ENCODE measurements around the gene LST1.
A peak's percentile ranks its signal among the peaks of the same experiment; 100 is the strongest.

Gene LST1

GRCh38 chr6:31619805-31620585 lies 33.9 kb downstream of the LST1 start:
- DNase-seq (ENCODE audit: low read depth in 3 of 3): peak; percentile 84 to 96 (median 90)

- peak in 2 of 3 experiments; percentile 63 to 87 for DNase-seq (ENCODE audit: low read depth in 3 of 3)
Observed at GRCh38 chr6:31620586-31621319, 34.7 kb downstream of the LST1 start, which contains the start of gene PRRC2A. TSS of gene PRRC2A (plus strand) at chr6:31620715. CDS start at chr6:31622790, 2,075 bp downstream.

DNA sequence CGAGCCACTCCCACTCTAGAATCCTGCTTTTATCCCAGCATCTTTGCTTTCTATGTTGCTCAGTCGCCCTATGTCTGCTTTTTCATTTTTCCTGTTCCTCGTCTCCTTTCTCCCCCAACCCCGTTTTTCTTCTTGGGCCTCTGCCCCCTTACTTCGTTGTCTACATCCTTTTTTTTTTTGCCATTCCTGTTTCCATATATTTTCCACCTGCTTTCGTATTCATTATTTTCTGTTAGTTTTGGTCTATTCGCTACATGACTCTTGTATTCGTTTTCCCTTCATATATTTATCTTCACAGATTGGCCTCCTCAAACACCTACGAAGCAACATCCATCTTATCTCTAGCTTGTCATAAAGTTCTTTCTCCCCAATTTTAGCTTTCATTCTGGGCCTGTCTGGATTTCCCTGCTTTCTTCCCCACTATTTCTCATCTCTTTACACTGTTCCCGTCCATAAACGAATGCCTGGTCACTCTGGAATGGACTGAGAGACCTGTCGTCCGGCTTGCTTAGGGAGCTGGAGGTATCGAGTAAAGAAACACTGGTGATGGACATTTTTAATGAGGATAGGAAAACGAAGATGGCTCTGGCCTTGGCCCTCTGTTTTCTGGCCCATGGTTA lies 35.4 kb downstream of the LST1 start:
- DNase-seq (ENCODE audit: low read depth in 3 of 3): no peak

- DNase-seq (ENCODE audit: low read depth in 3 of 3): no peak
Observed at GRCh38 chr6:31621991-31622390, 35.9 kb downstream of the LST1 start.

- no peak for DNase-seq (ENCODE audit: low read depth in 3 of 3)
Observed at GRCh38 chr6:31622684-31623091, 36.6 kb downstream of the LST1 start.

DNA sequence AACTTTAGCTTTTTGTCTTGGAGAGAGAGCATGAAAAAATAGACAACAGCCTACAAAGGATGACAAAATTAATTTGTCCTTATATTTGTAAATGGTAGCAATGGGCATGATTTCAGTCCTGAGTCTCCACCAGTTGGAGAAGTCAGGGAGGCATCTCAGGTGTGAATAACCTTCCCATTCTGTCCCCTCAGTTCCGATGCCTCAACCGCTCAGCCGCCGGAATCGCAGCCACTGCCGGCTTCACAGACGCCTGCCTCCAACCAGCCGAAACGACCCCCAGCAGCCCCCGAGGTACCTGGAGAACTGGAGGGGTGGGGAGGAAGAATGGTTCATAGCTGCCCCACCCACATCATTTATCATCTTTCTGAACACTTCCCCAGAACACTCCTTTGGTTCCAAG lies 38.0 kb downstream of the LST1 start:
- DNase-seq (ENCODE audit: low read depth in 3 of 3): no peak

DNA sequence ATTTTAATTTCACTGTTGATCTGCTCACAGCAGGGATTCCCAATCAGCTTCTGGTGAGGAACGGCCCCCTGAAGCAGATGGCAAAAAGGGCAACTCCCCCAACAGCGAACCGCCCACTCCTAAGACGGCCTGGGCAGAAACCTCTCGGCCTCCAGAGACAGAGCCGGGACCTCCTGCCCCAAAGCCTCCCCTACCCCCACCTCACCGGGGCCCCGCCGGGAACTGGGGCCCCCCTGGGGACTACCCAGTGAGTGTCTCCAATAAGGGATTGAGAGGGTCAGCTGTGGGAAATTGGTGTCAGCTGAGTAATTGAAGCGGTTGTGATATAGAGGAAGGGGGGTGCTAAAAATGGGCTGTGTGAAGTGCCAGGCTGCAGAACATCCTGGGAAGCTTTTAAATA lies 40.9 kb downstream of the LST1 start:
- DNase-seq (ENCODE audit: low read depth in 3 of 3): no peak

DNA sequence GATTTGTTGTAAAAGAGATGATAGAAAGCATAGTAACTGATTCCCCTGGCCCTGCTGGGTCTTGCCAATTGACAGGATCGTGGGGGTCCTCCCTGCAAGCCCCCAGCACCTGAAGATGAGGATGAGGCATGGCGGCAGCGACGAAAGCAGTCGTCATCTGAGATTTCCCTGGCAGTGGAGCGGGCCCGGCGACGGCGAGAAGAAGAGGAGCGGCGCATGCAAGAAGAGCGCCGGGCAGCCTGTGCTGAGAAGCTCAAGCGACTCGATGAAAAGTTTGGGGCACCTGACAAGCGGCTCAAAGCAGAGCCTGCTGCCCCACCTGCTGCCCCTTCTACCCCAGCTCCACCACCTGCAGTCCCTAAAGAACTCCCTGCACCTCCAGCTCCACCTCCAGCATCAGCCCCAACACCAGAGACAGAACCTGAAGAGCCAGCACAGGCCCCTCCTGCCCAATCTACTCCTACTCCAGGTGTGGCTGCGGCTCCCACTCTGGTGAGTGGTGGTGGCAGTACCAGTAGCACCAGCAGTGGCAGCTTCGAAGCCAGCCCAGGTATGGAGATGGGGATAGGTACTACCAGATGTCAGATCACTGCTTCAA lies 41.7 kb downstream of the LST1 start:
- no peak for DNase-seq (ENCODE audit: low read depth in 3 of 3)

DNA sequence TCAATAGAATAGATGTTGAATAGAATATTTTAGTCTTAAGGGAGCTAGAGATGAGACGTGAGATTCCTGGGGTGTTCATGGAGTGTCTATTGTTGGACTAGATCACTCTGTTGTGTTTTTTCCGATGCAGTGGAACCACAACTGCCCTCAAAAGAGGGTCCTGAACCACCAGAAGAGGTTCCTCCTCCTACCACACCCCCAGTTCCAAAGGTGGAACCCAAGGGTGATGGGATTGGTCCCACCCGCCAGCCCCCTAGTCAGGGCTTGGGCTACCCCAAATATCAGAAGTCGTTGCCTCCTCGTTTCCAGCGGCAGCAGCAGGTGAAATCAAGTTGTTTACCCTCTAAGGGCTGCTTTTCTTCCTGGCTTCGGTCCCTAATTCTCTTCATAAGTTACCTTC lies 42.9 kb downstream of the LST1 start:
- no peak for DNase-seq (ENCODE audit: low read depth in 3 of 3)

- no peak for DNase-seq (ENCODE audit: low read depth in 3 of 3)
Observed at GRCh38 chr6:31630177-31630934, 44.3 kb downstream of the LST1 start.

DNA sequence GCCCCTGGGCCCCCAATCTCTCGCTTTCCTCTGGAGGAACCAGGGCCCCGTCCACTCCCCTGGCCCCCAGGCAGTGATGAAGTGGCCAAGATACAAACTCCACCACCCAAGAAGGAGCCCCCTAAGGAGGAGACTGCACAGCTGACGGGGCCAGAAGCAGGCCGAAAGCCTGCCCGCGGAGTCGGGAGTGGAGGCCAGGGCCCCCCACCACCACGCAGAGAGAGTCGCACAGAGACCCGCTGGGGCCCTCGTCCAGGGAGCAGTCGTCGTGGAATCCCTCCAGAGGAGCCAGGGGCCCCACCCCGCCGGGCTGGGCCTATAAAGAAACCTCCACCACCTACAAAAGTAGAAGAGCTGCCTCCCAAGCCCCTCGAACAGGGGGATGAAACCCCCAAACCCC lies 45.1 kb downstream of the LST1 start:
- DNase-seq (ENCODE audit: low read depth in 3 of 3): no peak

DNA sequence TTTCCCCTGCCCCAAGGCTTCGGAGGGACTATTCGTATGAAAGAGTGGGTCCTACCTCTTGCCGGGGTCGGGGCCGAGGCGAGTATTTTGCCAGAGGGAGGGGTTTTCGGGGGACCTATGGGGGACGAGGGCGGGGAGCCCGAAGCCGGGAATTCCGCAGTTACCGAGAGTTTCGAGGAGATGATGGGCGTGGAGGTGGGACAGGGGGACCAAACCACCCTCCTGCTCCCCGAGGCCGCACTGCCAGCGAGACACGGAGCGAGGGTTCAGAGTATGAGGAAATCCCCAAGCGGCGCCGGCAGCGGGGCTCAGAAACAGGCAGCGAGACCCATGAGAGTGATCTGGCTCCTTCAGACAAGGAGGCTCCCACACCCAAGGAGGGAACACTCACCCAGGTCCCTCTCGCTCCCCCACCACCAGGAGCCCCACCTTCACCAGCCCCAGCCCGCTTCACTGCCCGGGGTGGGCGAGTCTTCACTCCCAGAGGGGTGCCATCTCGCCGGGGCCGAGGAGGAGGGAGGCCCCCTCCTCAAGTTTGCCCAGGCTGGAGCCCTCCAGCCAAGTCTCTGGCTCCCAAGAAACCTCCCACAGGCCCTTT lies 45.7 kb downstream of the LST1 start:
- no peak for DNase-seq (ENCODE audit: low read depth in 3 of 3)

GRCh38 chr6:31632279-31632946 lies 46.3 kb downstream of the LST1 start:
- no peak for DNase-seq (ENCODE audit: low read depth in 3 of 3)

- DNase-seq (ENCODE audit: low read depth in 3 of 3): no peak
Observed at GRCh38 chr6:31633447-31633846, 47.4 kb downstream of the LST1 start.

- no peak for DNase-seq (ENCODE audit: low read depth in 3 of 3)
Observed at GRCh38 chr6:31634131-31634530, 48.1 kb downstream of the LST1 start.

- no peak for DNase-seq (ENCODE audit: low read depth in 3 of 3)
Observed at GRCh38 chr6:31634969-31635575, 49.0 kb downstream of the LST1 start.

GRCh38 chr6:31636698-31637596 lies 50.9 kb downstream of the LST1 start:
- no peak for DNase-seq (ENCODE audit: low read depth in 3 of 3)
